Activated naive CD8-positive, alpha-beta T cell treated with anti-CD3 and anti-CD28 coated beads, Interleukin-2, amount 10 ng/mL, durations not matched to agents 7 days and 5 days (primary cell): ENCODE measurements around the gene KLK6. TPM values are rescaled to one million over a fixed set of nuclear protein-coding genes. Genes with fewer than 3 reads are reported as not detected.

ENCODE experiments used
- total RNA-seq, 2 experiments: library from RNA; stranded (reverse); gene quantifications; one replicate each; pipeline ENCODE4 v1.2.3, GENCODE V29; 2021

Gene KLK6
- total RNA-seq, 2 experiments from 2014 or later: not detected

Other genes with a start within 250 kb of the KLK6 start
- gene SHANK1, start 249.8 kb downstream of the KLK6 start, total RNA-seq: not detected
- 1 to 10 TPM; 2.4 to 2.7 TPM for gene CLEC11A, start 246.2 kb downstream of the KLK6 start, total RNA-seq
- not detected for gene GPR32, start 199.1 kb downstream of the KLK6 start, total RNA-seq
- not detected for gene ACP4, start 179.2 kb downstream of the KLK6 start, total RNA-seq
- 1 to 10 TPM; 1.4 to 2.7 TPM for gene KLK1, start 145.8 kb downstream of the KLK6 start, total RNA-seq
- not detected for gene KLK15, start 136.0 kb downstream of the KLK6 start, total RNA-seq
- not detected for gene KLK3, start 114.7 kb downstream of the KLK6 start, total RNA-seq
- under 1 TPM in 1 of 2 experiments, not detected in 1; 0.44 TPM for gene KLK2, start 96.2 kb downstream of the KLK6 start, total RNA-seq
- gene KLK4, start 58.2 kb downstream of the KLK6 start, total RNA-seq: not detected
- gene KLK5, start 16.6 kb downstream of the KLK6 start, total RNA-seq: not detected
- gene KLK7, start 14.3 kb upstream of the KLK6 start, total RNA-seq: not detected
- not detected for gene KLK8, start 32.0 kb upstream of the KLK6 start, total RNA-seq
- gene KLK10, start 50.1 kb upstream of the KLK6 start, total RNA-seq: not detected
- gene KLK11, start 57.0 kb upstream of the KLK6 start, total RNA-seq: not detected
- not detected for gene KLK12, start 65.4 kb upstream of the KLK6 start, total RNA-seq
- not detected for gene KLK13, start 95.5 kb upstream of the KLK6 start, total RNA-seq
- under 1 TPM; 0.72 to 0.91 TPM for gene KLK14, start 113.3 kb upstream of the KLK6 start, total RNA-seq
- gene CTU1, start 138.8 kb upstream of the KLK6 start, total RNA-seq: 10 to 100 TPM in 1 of 2 experiments, 1 to 10 TPM in 1; 9.4 to 10.1 TPM
- gene SIGLEC9, start 155.3 kb upstream of the KLK6 start, total RNA-seq: 1 to 10 TPM; 1.3 to 2.0 TPM
- gene SIGLEC7, start 172.7 kb upstream of the KLK6 start, total RNA-seq: under 1 TPM; 0.33 to 0.40 TPM